Measurements from ENCODE around the gene SH3D19.
A peak's percentile ranks its signal among the peaks of the same experiment; 100 is the strongest.
"Not testable (repeated sequence)": the region's sequence is repeated elsewhere in the genome, so short reads cannot be mapped to it uniquely, and the experiment has no call there.

Gene SH3D19

GRCh38 chr4:151267822-151268535 lies 57.4 kb downstream of the SH3D19 start:
- DNase-seq (ENCODE audit: low spot score) = no peak

GRCh38 chr4:151267104-151267503 lies 58.3 kb downstream of the SH3D19 start:
- no peak for DNase-seq (ENCODE audit: low spot score)

GRCh38 chr4:151266497-151266896 lies 58.9 kb downstream of the SH3D19 start:
- DNase-seq (ENCODE audit: low spot score) = no peak

- no peak for DNase-seq (ENCODE audit: low spot score)
Observed at GRCh38 chr4:151263455-151263854, 62.0 kb downstream of the SH3D19 start.

- no peak for DNase-seq (ENCODE audit: low spot score)
Observed at GRCh38 chr4:151260526-151260925, 64.9 kb downstream of the SH3D19 start.

- DNase-seq (ENCODE audit: low spot score) = no peak
Observed at GRCh38 chr4:151259752-151260151, 65.7 kb downstream of the SH3D19 start.

GRCh38 chr4:151257704-151258103 lies 67.7 kb downstream of the SH3D19 start:
- DNase-seq (ENCODE audit: low spot score) = no peak

- no peak for DNase-seq (ENCODE audit: low spot score)
Observed at GRCh38 chr4:151256134-151256533, 69.3 kb downstream of the SH3D19 start.

GRCh38 chr4:151255680-151256079 lies 69.7 kb downstream of the SH3D19 start:
- not testable (repeated sequence) for DNase-seq (ENCODE audit: low spot score)

GRCh38 chr4:151255226-151255625 lies 70.2 kb downstream of the SH3D19 start:
- not testable (repeated sequence) for DNase-seq (ENCODE audit: low spot score)

- DNase-seq (ENCODE audit: low spot score) = peak; percentile 30
Observed at GRCh38 chr4:151251603-151252304, 73.7 kb downstream of the SH3D19 start.

- no peak for DNase-seq (ENCODE audit: low spot score)
Observed at GRCh38 chr4:151250706-151251105, 74.7 kb downstream of the SH3D19 start.

- DNase-seq (ENCODE audit: low spot score) = no peak
Observed at GRCh38 chr4:151248519-151248918, 76.9 kb downstream of the SH3D19 start.

- no peak for DNase-seq (ENCODE audit: low spot score)
Observed at GRCh38 chr4:151247395-151247794, 78.0 kb downstream of the SH3D19 start.

GRCh38 chr4:151246742-151247141 lies 78.7 kb downstream of the SH3D19 start:
- no peak for DNase-seq (ENCODE audit: low spot score)

GRCh38 chr4:151242305-151242704 lies 83.1 kb downstream of the SH3D19 start:
- DNase-seq (ENCODE audit: low spot score) = no peak

GRCh38 chr4:151239608-151240007 lies 85.8 kb downstream of the SH3D19 start:
- DNase-seq (ENCODE audit: low spot score) = no peak

- DNase-seq (ENCODE audit: low spot score) = peak; percentile 61
Observed at GRCh38 chr4:151238477-151238876, 86.9 kb downstream of the SH3D19 start.

GRCh38 chr4:151236036-151236435 lies 89.4 kb downstream of the SH3D19 start:
- DNase-seq (ENCODE audit: low spot score) = no peak

GRCh38 chr4:151235373-151235772 lies 90.0 kb downstream of the SH3D19 start:
- not testable (repeated sequence) for DNase-seq (ENCODE audit: low spot score)

GRCh38 chr4:151233600-151233999 lies 91.8 kb downstream of the SH3D19 start:
- DNase-seq (ENCODE audit: low spot score) = no peak

GRCh38 chr4:151231915-151232595 lies 93.3 kb downstream of the SH3D19 start:
- DNase-seq (ENCODE audit: low spot score) = no peak

Data from Ammon's horn (tissue), 1 donor.